GM19351 (cell line): ENCODE measurements around the gene ZC3H4.
"Not testable (repeated sequence)": the region's sequence is repeated elsewhere in the genome, so short reads cannot be mapped to it uniquely, and the experiment has no call there.

Experiments
- ATAC-seq: cut with Tn5 transposase; IDR thresholded peaks from one replicate; pipeline ENCODE4 v1.9.1; 2021; ENCODE audit warnings: mild to moderate bottlenecking, moderate library complexity; ENCODE audit not compliant: unreplicated experiment

ZC3H4 gene

GRCh38 chr19:47056411-47056810 is 57.2 kb downstream of the ZC3H4 start:
- no peak for ATAC-seq

GRCh38 chr19:47050562-47050961 is 63.0 kb downstream of the ZC3H4 start:
- ATAC-seq, result not testable (repeated sequence)

- no peak for ATAC-seq
Measured at GRCh38 chr19:47049307-47049700, 64.3 kb downstream of the ZC3H4 start.

- peak; percentile 45 for ATAC-seq
Measured at GRCh38 chr19:47047763-47048405, 65.7 kb downstream of the ZC3H4 start.

- no peak for ATAC-seq
Measured at GRCh38 chr19:47047272-47047762, 66.3 kb downstream of the ZC3H4 start.

GRCh38 chr19:47045867-47046470 is 67.6 kb downstream of the ZC3H4 start:
- no peak for ATAC-seq

- ATAC-seq, result no peak
Measured at GRCh38 chr19:47044946-47045866, 68.4 kb downstream of the ZC3H4 start.

GRCh38 chr19:47040869-47041268 is 72.7 kb downstream of the ZC3H4 start:
- no peak for ATAC-seq

- no peak for ATAC-seq
Measured at GRCh38 chr19:47039239-47039874, 74.2 kb downstream of the ZC3H4 start.

GRCh38 chr19:47037766-47038165 is 75.8 kb downstream of the ZC3H4 start:
- ATAC-seq, result no peak

- no peak for ATAC-seq
Measured at GRCh38 chr19:47036097-47036651, 77.4 kb downstream of the ZC3H4 start.

GRCh38 chr19:47035127-47036096 is 78.2 kb downstream of the ZC3H4 start:
- no peak for ATAC-seq

GRCh38 chr19:47032171-47032811 is 81.3 kb downstream of the ZC3H4 start:
- ATAC-seq, result no peak

GRCh38 chr19:47028195-47028601 is 85.4 kb downstream of the ZC3H4 start:
- no peak for ATAC-seq

GRCh38 chr19:47027586-47028088 is 85.9 kb downstream of the ZC3H4 start:
- ATAC-seq, result no peak

GRCh38 chr19:47026889-47027288 is 86.7 kb downstream of the ZC3H4 start:
- ATAC-seq, result no peak

GRCh38 chr19:47026156-47026555 is 87.4 kb downstream of the ZC3H4 start:
- ATAC-seq, result no peak

GRCh38 chr19:47024502-47024901 is 89.1 kb downstream of the ZC3H4 start:
- no peak for ATAC-seq

GRCh38 chr19:47023448-47023794 is 90.2 kb downstream of the ZC3H4 start:
- ATAC-seq, result no peak
